NT2/D1 (cell line): ENCODE results near the gene SLC8A1.

Source experiments
- DNase-seq: peaks from one replicate; pipeline ENCODE4 v3.0.0-alpha.2; 2011; ENCODE audit warnings: low read depth, low spot score
- H3K27me3 ChIP-seq: 2 replicates; pipeline ENCODE4 v1.6.0; 2011; ENCODE audit warnings: mild to moderate bottlenecking; ENCODE audit not compliant: insufficient read length, insufficient read depth
- H3K36me3 ChIP-seq: 2 replicates; pipeline ENCODE4 v1.6.1; 2011; ENCODE audit warnings: mild to moderate bottlenecking, low read length, mixed read lengths; ENCODE audit not compliant: insufficient read depth, insufficient read length
- H3K4me1 ChIP-seq: 2 replicates; pipeline ENCODE4 v1.5.1; 2011; ENCODE audit not compliant: insufficient read depth, insufficient read length
- H3K4me3 ChIP-seq: 2 replicates; pipeline ENCODE4 v1.5.1; 2011; ENCODE audit warnings: low read depth; ENCODE audit not compliant: insufficient read length
- H3K9ac ChIP-seq: 2 replicates; pipeline ENCODE4 v1.6.0; 2011; ENCODE audit warnings: low read depth; ENCODE audit not compliant: insufficient read length
- H3K9me3 ChIP-seq: 2 replicates; pipeline ENCODE4 v1.5.1; 2011; ENCODE audit warnings: mild to moderate bottlenecking, low read length; ENCODE audit not compliant: insufficient read depth
- SUZ12 ChIP-seq: IDR thresholded peaks from 2 replicates; pipeline ENCODE4 v1.6.1; 2011; ENCODE audit not compliant: insufficient read length, insufficient read depth; ENCODE audit errors: extremely low read depth
- YY1 ChIP-seq: IDR thresholded peaks from 2 replicates; pipeline ENCODE4 v1.6.1; 2011; ENCODE audit not compliant: insufficient read length, insufficient read depth
- ZNF274 ChIP-seq: IDR thresholded peaks from 2 replicates; pipeline ENCODE4 v1.6.1; 2011; ENCODE audit warnings: mild to moderate bottlenecking, low read depth, low read length

Gene SLC8A1

GRCh38 chr2:40113272-40113968, 338.5 kb downstream of the SLC8A1 start:
- Histone ChIP-seq H3K36me3 (no peaks in the 10 kb centered on the region), H3K9ac (no peak overlapping the region), H3K27me3 (no peaks in the 10 kb centered on the region), H3K4me3 (no peak overlapping the region), H3K4me1 (no peaks in the 10 kb centered on the region), H3K9me3 (no peaks in the 10 kb centered on the region)
- no peak for DNase-seq
- TF ChIP-seq ZNF274 (no peak), YY1 (no peak), SUZ12 (no peak)

GRCh38 chr2:40109381-40109780, 342.5 kb downstream of the SLC8A1 start:
- Histone ChIP-seq H3K9ac (no peak overlapping the region), H3K4me1 (no peaks in the 10 kb centered on the region), H3K4me3 (no peak overlapping the region), H3K27me3 (no peaks in the 10 kb centered on the region), H3K9me3 (no peaks in the 10 kb centered on the region), H3K36me3 (no peaks in the 10 kb centered on the region)
- no peak for DNase-seq
- TF ChIP-seq ZNF274 = no peak
- TF ChIP-seq YY1 = no peak
- TF ChIP-seq SUZ12 = no peak

GRCh38 chr2:40108851-40109250, 343.0 kb downstream of the SLC8A1 start:
- no peaks in the 10 kb centered on the region for H3K36me3 ChIP-seq

GRCh38 chr2:40106061-40106460, 345.8 kb downstream of the SLC8A1 start:
- Histone ChIP-seq H3K4me3 (no peak overlapping the region), H3K9ac (no peak overlapping the region), H3K4me1 (no peaks in the 10 kb centered on the region), H3K36me3 (no peaks in the 10 kb centered on the region), H3K9me3 (no peaks in the 10 kb centered on the region), H3K27me3 (no peaks in the 10 kb centered on the region)
- no peak for TF ChIP-seq ZNF274
- TF ChIP-seq SUZ12 = no peak
- TF ChIP-seq YY1 = no peak
- no peak for DNase-seq

More at GRCh38 chr2:40108851-40109250, 343.0 kb downstream of the SLC8A1 start:
- no peak overlapping the region for H3K4me3 ChIP-seq
- H3K27me3 ChIP-seq = no peaks in the 10 kb centered on the region
- DNase-seq = no peak
- no peaks in the 10 kb centered on the region for H3K4me1 ChIP-seq
- H3K9ac ChIP-seq = no peak overlapping the region
- TF ChIP-seq ZNF274 (no peak), YY1 (no peak), SUZ12 (no peak)
- no peaks in the 10 kb centered on the region for H3K9me3 ChIP-seq

GRCh38 chr2:40105593-40105992, 346.3 kb downstream of the SLC8A1 start:
- Histone ChIP-seq H3K9me3 (no peaks in the 10 kb centered on the region), H3K9ac (no peak overlapping the region), H3K36me3 (no peaks in the 10 kb centered on the region), H3K27me3 (no peaks in the 10 kb centered on the region), H3K4me3 (no peak overlapping the region), H3K4me1 (no peaks in the 10 kb centered on the region)
- TF ChIP-seq ZNF274 (no peak), SUZ12 (no peak)
- DNase-seq = no peak

GRCh38 chr2:40103590-40103989, 348.3 kb downstream of the SLC8A1 start:
- Histone ChIP-seq H3K9ac (no peak overlapping the region), H3K27me3 (no peaks in the 10 kb centered on the region), H3K36me3 (no peaks in the 10 kb centered on the region), H3K9me3 (no peaks in the 10 kb centered on the region), H3K4me3 (no peak overlapping the region), H3K4me1 (no peaks in the 10 kb centered on the region)
- TF ChIP-seq SUZ12 (no peak), YY1 (no peak)
- no peak for DNase-seq

GRCh38 chr2:40103163-40103562, 348.7 kb downstream of the SLC8A1 start:
- Histone ChIP-seq H3K9ac (no peak overlapping the region), H3K27me3 (no peaks in the 10 kb centered on the region), H3K9me3 (no peaks in the 10 kb centered on the region), H3K4me3 (no peak overlapping the region), H3K4me1 (no peaks in the 10 kb centered on the region), H3K36me3 (no peaks in the 10 kb centered on the region)
- DNase-seq = no peak
- TF ChIP-seq YY1 (no peak), ZNF274 (no peak), SUZ12 (no peak)

- no peak for DNase-seq
- no peak overlapping the region for H3K4me3 ChIP-seq
- H3K27me3 ChIP-seq = no peaks in the 10 kb centered on the region
- no peak overlapping the region for H3K9ac ChIP-seq
- TF ChIP-seq SUZ12 (no peak), ZNF274 (no peak), YY1 (no peak)
- H3K4me1 ChIP-seq = no peaks in the 10 kb centered on the region
- H3K36me3 ChIP-seq = no peaks in the 10 kb centered on the region
- H3K9me3 ChIP-seq = no peaks in the 10 kb centered on the region
Observed at GRCh38 chr2:40102447-40102846, 349.4 kb downstream of the SLC8A1 start.
